GM18519 (cell line): ENCODE data around the gene MRFAP1L1.
"Not testable (repeated sequence)": the region's sequence is repeated elsewhere in the genome, so short reads cannot be mapped to it uniquely, and the experiment has no call there.

ENCODE experiments used
- ATAC-seq: cut with Tn5 transposase; IDR thresholded peaks from one replicate; pipeline ENCODE4 v1.9.1; 2021; ENCODE audit warnings: mild to moderate bottlenecking, moderate library complexity; ENCODE audit not compliant: unreplicated experiment, low FRiP score

Gene MRFAP1L1

DNA sequence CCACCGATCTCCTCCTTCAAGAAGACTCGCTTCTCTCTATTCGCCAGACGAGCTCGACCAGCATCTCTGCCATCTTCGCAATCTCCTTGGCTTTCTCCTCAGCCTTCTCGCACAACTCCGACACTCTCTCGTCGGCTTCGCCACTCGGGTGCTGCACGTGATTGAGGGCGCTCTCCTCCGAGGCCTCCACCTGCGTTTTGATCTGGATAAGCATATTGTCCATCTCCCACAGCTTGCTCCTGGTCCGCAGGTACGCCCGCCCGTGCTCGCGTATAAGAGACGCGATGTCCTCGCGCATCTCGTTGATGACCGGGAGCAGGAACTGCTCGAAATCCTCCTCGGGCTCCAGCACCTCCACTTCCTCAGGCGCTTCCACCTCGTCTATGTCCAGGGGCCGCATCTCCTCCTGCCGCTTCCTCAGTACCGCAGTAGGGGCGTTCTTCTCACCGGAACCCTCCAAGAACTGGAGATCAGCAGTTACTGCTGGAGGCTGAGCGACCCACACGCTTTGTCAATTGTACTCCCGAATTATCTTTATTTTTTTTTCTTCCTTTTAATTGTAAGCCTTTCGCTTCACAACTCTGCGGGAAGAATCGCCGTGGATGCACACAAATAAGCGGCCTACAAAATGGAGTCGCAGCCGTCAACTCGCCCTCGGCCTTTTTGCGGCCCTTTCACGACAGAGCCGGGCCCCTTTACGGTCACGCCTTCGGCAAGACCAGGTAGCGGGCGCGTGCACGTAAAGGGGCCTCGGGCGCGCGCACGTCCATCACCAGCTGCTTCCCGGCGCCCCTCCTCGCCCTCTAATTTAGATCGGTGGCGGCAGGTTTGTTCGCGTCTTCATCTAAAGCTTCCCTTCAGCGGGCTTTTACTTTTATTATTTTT is at the start of gene MRFAP1L1:
Gene MRFAP1L1 (minus strand): TSS at position 636 of the 885 bp plus-strand sequence. CDS start 236 bp downstream, at position 400.
- no peak for ATAC-seq

DNA sequence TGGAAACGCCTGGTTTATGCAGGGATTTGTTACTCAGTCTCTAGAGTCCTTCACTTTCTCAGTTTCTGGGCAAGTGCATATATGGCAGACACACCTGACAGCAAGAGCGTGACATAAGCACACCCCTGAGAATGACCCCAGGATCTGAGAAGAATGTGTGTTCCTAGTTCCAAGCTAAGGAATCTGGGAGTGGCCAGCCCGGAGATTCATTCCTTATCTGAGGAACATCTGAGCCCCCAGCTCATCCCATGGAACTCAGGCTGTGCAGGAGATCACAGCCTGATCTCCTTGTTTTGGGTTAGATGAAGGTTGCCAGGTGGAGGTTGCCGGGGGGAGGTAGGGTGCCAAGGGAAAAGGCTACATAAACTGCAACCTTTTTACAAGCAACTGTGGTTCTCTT is 49.1 kb upstream of the MRFAP1L1 start:
- ATAC-seq = no peak

DNA sequence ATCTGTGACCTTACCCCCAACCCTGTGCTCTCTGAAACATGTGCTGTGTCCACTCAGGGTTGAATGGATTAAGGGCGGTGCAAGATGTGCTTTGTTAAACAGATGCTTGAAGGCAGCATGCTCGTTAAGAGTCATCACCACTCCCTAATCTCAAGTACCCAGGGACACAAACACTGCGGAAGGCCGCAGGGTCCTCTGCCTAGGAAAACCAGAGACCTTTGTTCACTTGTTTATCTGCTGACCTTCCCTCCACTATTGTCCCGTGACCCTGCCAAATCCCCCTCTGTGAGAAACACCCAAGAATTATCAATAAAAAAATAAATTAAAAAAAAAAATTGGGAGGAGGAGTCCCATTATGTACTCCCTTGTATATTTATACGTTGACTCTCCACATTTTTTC is 46.7 kb upstream of the MRFAP1L1 start:
- not testable (repeated sequence) for ATAC-seq

DNA sequence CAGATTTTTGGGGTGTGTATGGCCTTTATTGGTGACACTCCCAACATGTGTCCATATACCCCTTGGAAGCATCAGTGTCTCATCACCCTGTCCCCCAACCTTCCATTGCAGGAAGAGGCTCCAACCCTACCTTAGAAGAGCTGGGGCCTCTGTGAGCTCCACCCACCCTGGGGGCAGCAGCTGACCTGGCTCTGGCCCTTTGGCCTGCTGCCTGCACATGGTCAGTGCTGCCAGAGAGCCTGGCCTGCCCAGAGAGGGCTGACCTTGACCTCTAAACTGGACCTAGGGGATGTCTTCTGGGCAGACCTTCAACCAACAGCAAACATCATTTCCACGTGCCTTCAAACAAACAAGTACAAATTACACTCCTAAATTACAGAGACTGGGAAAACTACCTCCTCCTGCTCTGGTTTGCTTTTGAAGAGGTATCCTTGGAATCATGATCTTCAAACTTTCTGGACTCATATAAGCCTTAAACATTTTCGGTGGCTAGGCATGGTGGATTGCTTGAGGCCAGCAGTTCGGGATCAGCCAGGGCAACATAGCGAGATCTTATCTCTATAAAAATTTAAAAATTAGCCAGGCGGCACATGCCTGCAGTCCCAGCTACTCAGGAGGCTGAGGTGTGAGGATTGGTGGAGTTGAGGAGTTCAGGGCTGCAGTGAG is 45.6 kb upstream of the MRFAP1L1 start:
- no peak for ATAC-seq

DNA sequence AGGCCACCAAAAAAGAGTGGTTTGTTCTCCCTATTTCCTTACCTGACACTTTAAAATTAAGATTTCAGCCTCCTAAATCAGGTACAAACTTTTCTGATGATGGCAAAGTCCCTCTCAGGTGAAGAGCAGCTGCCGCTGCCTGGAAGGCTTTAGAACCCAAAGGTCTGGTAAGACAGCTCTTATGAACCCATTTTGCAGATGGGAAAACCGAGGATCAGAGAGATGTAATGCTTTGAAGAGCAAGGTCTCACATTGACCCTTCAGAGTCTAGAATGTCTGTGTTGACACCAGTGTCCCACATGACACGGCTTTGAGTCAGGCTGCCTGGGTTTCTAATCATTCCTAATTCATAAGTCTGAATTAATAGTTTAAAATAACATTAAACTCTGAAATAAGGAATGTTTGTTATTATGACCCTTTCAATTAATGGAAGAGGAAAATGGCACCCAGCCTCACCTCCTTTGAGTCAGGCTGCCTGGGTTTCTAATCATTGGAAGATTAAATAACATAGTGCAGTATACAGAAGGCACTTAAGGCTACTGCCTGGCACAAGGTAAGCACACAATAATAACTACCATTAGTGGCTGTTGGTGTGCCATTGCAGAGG is 44.9 kb upstream of the MRFAP1L1 start:
- ATAC-seq = no peak

DNA sequence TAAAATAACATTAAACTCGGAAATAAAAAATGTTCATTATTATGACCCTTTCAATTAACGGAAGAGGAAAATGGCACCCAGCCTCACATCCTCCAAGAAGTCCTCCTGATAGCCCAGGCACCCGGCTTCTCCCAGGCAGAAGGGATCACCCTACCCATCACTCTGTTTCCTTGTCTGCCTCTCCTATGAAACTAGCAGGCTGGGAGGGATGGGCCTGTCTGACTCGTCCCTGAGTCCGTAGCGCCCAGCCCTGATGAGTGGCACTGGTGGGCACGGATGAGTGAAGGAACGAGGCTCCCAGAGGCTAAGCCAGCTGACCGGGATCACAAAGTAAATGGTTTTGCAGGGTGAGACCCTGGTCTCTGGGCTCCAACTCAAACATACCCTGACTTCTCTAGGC is 44.2 kb upstream of the MRFAP1L1 start:
- ATAC-seq = no peak

DNA sequence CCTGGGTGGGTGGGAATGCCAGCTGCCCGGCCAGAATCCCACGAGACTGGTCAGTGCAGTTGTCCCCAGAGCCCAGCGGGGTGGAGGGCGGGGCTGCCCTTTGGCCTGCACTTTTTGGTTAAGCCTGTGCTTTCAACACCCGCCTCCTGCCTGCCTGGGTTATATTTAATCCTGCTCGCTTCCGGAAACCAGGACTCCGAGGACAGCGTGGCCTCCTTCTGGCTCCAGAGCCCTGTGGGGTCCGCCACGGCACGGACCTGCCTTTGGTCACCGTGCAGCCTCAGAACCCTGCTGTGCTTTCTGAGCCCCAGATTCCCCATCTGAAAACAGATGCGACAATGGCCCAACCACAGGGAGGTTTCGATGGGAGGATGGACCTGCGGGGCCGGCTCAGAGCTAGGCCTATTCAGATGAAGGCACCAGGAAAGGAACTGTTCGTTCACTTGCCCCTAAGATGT is 43.5 kb upstream of the MRFAP1L1 start:
- ATAC-seq = no peak

DNA sequence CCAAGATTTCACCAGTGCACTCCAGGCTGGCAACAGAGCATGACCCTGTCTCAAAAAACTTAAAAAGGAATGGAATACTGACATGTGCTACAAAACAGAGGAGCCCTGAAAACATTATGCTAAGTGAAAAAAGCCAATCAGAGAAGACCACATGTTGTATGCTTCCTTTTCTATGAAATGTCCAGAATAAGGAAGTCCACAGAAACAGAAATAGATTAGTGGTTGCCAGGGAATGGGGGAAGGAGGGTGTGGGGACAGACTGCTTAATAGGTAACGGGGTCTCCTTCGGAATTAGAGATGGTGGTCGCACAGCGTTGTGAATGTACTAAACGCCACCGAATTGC is 42.8 kb upstream of the MRFAP1L1 start:
- no peak for ATAC-seq

DNA sequence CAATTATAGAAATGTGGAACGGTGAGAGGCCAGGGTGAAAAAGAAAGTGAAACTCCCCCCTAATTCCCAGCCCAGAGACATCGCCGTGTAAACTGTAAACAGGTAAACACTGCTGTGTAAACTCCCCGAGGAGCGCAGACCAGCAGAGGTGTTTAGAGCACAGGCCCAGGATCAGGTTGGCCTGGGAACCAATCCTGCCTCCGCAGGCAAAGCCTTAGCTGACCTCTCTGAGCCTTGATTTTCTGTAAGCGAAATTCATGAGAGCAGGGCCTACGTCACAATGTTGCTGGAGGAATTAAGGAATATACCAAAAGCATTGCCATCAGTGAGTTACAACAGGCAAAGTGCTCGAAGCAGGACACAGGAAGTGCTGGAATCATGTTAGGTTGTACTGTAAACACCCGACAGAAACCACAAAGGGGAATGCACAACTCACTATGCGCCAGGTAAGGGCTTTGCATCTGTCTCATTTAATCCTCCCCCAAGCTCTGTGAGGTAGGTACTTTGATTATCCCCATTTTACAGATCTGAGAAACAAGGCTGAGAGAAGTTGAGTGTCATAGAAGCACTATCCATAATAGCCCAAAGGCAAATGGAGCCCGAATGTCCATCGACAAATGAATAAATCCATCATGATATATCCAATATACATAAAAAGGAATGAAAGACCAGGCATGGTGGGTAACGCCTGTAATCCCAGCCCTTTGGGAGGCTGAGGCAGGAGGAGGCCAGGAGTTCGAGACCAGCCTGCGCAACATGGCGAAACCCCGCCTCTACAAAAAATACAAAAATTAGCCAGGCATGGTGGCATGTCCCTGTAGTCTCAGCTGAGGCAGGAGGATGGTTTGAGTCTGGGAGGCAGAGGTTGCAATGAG is 42.2 kb upstream of the MRFAP1L1 start:
- no peak for ATAC-seq

DNA sequence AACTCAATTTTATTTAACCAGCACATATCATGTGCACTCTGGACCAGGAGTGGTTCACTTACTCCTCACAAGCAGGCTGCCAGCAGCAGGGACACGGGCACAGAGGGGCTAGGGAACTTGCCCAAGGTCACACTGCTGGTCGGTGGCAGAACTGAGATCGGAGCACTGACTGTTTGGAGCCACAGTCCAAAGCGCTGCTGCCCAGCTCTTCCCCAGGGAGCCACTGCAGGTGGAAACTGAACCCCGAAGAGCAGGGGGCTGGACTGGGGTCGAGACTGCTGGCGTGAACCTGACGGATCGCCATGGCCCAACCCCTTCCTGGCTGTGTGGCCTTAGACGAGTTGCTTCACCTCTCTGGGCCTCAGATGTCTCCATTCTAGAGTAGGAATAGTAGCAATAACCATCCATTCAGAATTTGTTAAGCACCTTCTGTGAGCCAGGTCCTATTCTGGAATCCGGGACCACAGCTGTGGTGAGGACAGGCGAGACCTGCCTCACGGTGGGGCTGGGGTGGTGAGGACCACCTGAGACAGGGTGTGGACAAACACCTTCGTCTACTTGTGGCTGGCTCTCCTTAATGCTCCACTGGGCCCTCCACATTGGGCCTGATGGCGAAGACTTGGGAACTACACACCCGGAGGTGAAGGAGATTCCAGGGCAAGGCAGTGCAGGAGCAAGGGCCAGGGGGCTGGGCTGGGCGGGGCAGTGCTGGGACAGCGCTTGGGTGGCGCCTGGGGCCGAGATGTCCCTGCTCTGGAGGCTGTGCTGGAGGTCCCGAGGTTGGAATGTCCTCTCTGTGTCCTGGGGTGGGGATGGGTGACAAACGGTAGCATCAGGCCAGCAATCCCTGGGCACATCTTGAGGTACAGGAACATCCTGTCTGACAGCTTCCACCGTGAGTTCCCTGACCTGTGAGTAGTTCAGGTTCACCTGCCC is 40.9 kb upstream of the MRFAP1L1 start:
- ATAC-seq = no peak

DNA sequence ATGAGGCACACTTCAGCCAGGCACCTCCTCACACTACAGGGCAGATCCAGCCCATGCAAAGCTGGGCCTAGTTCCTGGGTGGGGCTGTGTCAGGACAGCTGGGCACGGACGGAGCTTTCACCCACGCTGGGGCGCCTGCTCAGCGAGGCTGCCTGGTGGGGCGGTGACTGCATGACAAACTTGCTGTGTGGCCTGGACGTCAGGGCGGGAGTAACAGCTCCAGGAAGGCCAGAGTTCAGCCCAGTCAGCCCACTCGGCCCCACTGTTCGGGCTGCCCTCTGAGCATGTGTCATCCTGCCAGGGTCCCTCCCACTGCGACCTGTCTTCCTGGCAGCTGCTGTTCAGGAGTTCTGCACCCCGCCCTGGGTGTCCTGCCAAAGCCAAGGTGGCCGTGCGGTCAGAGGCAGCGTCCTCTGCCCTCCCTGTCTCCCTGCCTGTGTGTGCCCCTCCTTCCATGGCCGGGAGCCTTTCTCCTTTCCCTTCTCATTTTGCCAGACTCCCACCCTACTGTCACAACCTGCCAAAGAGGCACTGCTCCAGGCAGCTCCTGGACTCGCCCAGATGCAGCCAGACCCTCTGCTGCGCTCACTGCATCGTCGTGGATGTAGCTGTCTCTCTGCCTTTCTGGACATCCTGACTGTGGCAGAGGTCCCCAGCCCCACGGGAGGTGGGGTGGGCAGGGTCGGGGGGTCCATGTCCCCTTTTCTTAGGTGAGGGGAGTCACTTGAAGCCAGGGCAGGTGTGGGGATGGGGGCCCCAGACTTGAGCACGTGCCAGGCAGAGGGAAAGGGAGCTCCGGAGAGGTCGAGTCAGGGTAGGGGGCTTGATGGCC is 39.9 kb upstream of the MRFAP1L1 start:
- no peak for ATAC-seq

DNA sequence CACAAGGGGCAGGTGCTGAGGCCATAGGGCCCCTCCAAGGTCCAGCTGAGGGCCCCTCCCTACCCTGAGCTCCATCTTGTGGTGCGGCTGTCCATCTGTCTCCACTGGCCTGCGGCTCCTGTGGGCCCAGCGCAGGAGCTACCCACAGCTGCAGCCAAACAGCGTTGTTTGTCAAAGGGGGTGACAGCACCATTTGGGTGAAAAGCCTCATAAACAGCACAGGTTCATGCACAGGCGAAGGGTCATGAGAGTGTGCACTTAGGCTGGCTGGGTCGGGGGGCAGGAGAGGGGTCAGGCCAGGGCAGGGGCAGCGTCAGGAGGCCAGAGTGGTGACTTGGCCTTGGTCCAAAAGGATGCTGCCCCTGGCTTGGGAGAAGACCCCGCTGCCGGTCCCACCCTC is 38.6 kb upstream of the MRFAP1L1 start:
- ATAC-seq = no peak

DNA sequence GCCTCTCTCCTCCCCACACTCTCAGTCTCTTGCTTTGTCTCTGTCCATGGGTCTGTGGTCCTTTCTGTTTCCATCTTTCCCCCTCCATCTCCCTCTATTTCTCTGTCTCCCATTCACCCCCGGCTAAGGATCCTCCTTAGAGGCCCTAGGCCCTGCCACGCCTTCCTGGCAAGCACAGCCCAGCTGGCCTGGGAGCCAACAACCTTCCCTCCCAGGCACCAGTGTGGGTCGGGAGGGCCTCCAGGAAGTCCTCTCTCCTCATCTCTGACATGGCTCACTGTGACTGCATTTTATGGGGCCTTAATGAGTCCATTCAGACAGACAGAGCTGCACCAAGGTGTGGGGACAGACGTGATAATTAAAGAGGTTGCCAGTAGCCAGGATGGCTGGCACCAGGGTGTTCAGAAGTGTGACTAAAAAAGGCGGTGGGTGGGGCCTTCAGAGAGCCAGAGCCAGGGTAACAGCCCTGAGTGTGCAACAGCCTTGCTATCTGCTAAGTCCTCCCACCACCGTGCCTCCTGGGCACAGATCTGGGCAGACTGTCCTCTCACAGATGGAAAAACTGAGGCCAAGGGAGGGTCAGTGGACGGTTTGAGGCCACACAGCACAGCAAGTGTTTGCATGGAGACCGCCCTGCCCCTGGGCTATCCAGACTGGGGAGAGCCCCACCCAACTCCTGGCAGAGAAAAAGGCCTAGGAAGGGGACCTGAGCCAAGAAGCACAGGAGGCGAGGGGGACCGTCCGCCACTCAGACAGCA is 37.8 kb upstream of the MRFAP1L1 start:
- ATAC-seq = no peak

DNA sequence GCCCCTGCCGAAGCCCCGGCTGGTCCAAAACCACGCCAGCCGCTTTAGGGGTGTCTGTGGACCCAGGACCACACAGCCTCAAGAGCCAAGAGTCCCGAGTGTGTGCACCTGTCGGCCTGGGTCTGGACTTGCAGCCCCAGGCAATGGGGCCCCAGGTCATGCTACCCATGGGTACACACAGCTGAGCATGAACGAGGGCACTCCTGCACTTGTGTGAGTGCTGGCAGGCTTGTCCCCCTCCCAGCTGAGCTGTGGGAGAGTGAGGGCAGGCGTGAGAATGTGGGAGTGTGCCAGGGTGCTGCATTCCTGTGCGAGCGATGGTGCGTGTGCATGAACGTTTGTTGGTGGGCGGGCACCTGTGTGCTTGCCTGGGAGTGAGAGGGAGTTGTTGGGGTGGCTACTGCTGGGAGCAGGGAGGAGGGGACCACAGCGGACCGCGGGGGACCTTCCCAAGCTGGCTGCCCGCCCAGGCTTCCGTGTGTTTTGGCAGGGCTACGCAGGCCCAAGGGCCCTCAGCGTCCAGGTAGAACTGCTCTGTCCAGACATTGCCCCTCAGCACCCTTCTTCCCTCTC is 37.1 kb upstream of the MRFAP1L1 start:
- ATAC-seq = no peak

DNA sequence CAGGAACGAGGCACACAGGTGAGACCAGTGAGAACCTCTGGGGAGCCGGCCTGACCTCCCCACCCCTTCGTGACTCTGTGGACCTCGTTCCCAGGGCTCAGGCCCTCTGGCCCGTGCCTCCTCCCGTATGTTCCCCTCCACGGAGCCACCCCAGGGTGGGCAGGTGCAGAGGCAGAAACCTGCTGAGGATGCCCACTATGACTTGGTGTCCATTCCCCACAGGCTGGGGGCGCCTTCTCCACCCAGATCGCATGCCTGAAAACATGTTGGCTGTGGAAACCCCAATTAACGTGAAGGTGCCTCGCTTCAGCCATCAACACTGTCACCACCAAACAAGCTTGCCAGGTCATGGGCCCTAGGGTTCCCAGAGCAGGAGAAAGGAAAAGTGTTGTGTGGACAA is 33.3 kb upstream of the MRFAP1L1 start:
- no peak for ATAC-seq

DNA sequence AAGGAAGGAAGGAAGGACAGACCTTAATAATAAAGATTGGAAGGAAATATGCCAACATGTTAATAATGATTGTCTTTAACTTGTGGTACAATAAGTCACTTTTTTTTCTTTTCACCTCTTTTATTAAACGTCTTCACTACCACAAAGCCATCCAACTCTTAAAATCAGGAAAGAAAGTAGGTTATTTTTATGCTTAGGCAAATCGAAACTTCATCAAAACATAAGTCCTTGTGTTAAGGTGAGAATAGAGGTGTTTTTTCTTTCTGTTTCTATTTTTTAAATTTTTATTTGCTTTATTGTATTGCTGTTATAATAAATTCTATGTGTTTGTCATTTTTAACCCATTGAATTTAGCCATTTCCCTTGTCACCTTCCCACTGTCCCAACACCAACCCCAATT is 32.8 kb upstream of the MRFAP1L1 start:
- no peak for ATAC-seq

DNA sequence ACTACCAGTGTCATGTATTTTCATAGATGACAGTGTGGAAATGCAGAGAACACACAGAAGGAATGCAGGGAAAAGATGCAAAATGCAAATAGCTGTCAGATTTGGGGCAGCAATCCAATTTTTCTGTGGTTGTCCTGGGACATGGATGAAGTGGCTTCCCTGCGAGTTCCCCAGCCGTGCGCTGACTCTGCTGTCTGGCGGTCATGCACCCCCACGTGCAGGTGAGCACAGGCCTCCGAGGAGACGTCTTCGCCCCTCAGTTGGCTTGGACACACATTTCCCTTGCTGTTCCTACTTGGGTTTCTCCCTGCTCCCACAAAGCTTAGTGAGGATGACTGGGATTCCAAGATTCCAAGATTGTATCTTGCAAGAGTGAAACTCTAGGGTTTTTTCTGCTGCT is 30.7 kb upstream of the MRFAP1L1 start:
- no peak for ATAC-seq

DNA sequence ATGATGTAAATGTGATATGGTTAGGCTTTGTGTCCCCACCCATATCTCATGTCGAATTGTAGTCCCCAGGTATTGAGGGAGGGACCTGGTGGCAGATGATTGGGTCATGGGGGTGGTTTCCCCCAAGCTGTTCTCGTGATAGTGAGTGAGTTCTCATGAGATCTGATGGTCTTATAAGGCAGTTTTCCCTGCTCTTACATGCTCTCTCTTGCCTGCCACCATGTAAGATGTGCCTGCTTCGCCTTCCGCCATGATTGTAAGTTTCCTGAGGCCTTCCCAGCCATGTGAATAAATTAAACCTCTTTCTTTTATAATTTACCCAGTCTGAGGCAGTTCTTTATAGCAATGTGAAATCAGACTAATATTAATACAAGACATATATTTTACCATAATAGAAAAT is 30.3 kb upstream of the MRFAP1L1 start:
- ATAC-seq = no peak
